ES-I3 (cell line): Measurements from ENCODE around the gene GNAZ.
"Not testable (repeated sequence)": the region's sequence is repeated elsewhere in the genome, so short reads cannot be mapped to it uniquely, and the experiment has no call there.

Source experiments
- H3K36me3 ChIP-seq: 2 replicates; pipeline ENCODE4 v1.6.1; 2013; ENCODE audit warnings: mild to moderate bottlenecking, low read length, control low read depth, moderate library complexity; ENCODE audit not compliant: insufficient read depth
- H3K4me1 ChIP-seq: 2 replicates; pipeline ENCODE4 v1.6.1; 2013; ENCODE audit warnings: mild to moderate bottlenecking, control low read depth, low read length; ENCODE audit not compliant: insufficient read depth
- H3K9ac ChIP-seq: 2 replicates; pipeline ENCODE4 v1.6.1; 2013; ENCODE audit warnings: low read depth, mild to moderate bottlenecking, low read length, moderate library complexity
- H3K9me3 ChIP-seq: 2 replicates; pipeline ENCODE4 v1.6.1; 2013; ENCODE audit warnings: mild to moderate bottlenecking, low read length, moderate library complexity; ENCODE audit not compliant: control insufficient read depth, insufficient read depth

GNAZ gene

GRCh38 chr22:23035557-23036277 is 34.6 kb upstream of the GNAZ start:
- Histone ChIP-seq H3K9ac (no peak overlapping the region), H3K4me1 (no peaks in the 10 kb centered on the region)

GRCh38 chr22:23036684-23037428 is 33.5 kb upstream of the GNAZ start:
- Histone ChIP-seq H3K36me3 (no peaks in the 10 kb centered on the region), H3K9me3 (peaks cover 5% of the 10 kb centered on the region; the same call in 1 of the 2 replicates), H3K9ac (no peak overlapping the region), H3K4me1 (no peaks in the 10 kb centered on the region)

More at GRCh38 chr22:23035557-23036277, 34.6 kb upstream of the GNAZ start:
- peaks cover 9% of the 10 kb centered on the region; the same call in 1 of the 2 replicates for H3K9me3 ChIP-seq
- H3K36me3 ChIP-seq: no peaks in the 10 kb centered on the region

GRCh38 chr22:23037429-23038333 is 32.6 kb upstream of the GNAZ start:
- H3K36me3 ChIP-seq: no peaks in the 10 kb centered on the region
- H3K9me3 ChIP-seq: no peaks in the 10 kb centered on the region
- H3K9ac ChIP-seq: no peak overlapping the region
- H3K4me1 ChIP-seq: no peaks in the 10 kb centered on the region

- no peak overlapping the region for H3K9ac ChIP-seq
- no peaks in the 10 kb centered on the region for H3K9me3 ChIP-seq
- no peaks in the 10 kb centered on the region for H3K4me1 ChIP-seq
- H3K36me3 ChIP-seq: no peaks in the 10 kb centered on the region
These were observed 32.0 kb upstream of the GNAZ start for GRCh38 chr22:23038334-23038642.

DNA sequence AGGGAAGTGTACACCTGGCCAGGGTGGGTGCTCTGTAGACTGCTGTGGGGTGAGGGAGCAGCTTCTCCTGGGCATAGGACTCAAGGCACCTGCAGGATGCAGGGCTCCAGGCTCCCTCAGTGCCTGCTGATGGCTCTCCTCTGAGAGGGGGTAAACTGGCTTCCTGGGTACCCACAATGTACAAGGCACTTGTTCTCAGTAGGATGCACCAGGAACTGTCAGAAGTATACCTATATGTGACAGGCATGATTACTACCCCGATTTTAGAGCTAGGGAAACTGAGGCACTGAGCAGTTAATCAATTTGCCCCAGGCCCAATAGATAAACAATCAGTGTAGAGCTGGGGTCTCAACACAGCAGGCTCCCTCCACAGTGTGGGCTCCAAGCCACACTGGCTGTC is 31.4 kb upstream of the GNAZ start:
- Histone ChIP-seq H3K4me1 (no peaks in the 10 kb centered on the region), H3K9me3 (no peaks in the 10 kb centered on the region), H3K9ac (no peak overlapping the region), H3K36me3 (no peaks in the 10 kb centered on the region)

DNA sequence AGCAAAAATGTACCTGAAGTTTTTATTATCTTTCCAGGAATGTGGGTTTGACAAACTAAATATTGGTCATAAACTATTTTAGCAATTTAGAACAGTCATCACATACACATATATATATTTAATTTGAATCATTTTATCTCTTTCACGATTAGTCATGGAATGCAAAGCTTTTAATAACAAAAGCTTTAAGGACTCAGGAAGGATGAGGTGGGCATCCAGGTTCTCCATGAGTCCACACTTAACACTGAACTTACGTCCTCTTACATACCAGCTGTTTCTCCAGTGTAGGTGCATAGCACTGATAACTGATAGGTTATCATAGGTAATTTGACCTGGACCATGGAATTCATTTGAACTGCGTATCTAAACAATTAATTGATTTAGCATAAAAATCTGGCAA is 28.1 kb upstream of the GNAZ start:
- H3K4me1 ChIP-seq: no peaks in the 10 kb centered on the region; the same call in 1 of the 2 replicates
- no peaks in the 10 kb centered on the region for H3K36me3 ChIP-seq
- no peak overlapping the region for H3K9ac ChIP-seq
- H3K9me3 ChIP-seq: peaks cover 8% of the 10 kb centered on the region; the same call in 1 of the 2 replicates

- H3K9ac ChIP-seq: no peak overlapping the region
- no peaks in the 10 kb centered on the region for H3K36me3 ChIP-seq
- peaks cover 8% of the 10 kb centered on the region; the same call in 1 of the 2 replicates for H3K9me3 ChIP-seq
- no peaks in the 10 kb centered on the region; the same call in 1 of the 2 replicates for H3K4me1 ChIP-seq
These were observed 25.7 kb upstream of the GNAZ start for GRCh38 chr22:23044570-23044969.

DNA sequence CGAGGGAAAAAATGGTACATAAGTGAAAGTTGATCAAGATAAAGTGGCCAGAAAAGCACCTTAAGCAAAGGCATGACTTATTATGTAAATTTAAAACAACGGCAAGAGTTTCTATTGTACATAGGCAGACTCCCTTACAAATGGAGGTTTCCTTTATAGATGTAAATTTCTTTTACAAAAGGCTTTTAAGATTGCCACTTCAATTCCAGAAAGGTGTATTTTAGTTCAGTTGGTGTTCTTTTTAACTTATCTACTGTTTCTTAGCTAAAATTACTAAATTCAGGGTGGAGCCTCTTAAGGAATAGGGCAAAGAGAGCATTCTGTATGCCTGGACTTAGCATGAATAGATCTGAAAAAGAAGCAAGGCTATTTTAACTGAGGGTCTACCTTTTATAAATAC is 24.9 kb upstream of the GNAZ start:
- Histone ChIP-seq H3K36me3 (no peaks in the 10 kb centered on the region), H3K9me3 (peaks cover 8% of the 10 kb centered on the region; the same call in 1 of the 2 replicates), H3K4me1 (no peaks in the 10 kb centered on the region; the same call in 1 of the 2 replicates), H3K9ac (no peak overlapping the region)

DNA sequence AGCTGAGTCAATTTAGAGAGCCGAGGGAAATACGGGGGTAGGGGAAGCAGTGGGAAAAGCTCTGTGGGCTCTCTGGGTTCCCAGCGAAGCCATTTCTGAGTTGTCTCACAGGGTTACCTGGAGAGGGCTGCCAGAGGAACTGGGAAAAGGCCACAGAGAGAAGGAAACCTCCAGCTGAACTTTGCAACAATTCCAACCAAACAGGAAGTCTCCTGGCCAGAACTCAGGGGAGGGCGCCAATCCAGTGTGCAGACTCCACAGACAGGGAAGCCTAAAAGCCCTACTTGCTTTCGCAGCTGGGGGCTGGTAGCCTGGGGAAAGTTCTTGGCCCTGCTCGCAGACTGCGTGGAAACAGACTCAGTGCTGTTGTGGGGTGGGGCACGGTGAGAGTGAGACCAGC is 23.1 kb upstream of the GNAZ start:
- H3K4me1 ChIP-seq: no peaks in the 10 kb centered on the region; the same call in 1 of the 2 replicates
- no peak overlapping the region for H3K9ac ChIP-seq
- no peaks in the 10 kb centered on the region for H3K36me3 ChIP-seq
- peaks cover 8% of the 10 kb centered on the region; the same call in 1 of the 2 replicates for H3K9me3 ChIP-seq

DNA sequence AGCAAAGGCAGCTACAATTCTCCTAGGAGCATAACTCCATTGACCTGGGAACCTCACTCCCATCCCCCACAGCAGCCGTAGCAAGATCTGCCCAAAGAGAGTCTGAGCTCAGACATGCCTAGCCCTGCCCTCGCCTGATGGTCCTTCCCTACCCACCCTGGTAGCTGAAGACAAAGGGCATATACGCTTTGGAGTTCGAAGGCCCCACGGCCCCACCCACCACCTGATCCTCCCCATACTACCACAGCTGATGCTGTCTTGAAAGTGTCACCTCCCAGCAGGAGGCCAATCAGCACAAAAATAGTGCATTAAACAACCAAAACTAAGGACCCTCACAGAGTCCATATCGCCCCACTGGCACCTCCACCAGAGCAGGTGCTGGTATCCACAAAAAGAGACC is 22.6 kb upstream of the GNAZ start:
- H3K36me3 ChIP-seq: no peaks in the 10 kb centered on the region
- no peak overlapping the region for H3K9ac ChIP-seq
- peaks cover 8% of the 10 kb centered on the region; the same call in 1 of the 2 replicates for H3K9me3 ChIP-seq
- H3K4me1 ChIP-seq: no peaks in the 10 kb centered on the region; the same call in 1 of the 2 replicates

DNA sequence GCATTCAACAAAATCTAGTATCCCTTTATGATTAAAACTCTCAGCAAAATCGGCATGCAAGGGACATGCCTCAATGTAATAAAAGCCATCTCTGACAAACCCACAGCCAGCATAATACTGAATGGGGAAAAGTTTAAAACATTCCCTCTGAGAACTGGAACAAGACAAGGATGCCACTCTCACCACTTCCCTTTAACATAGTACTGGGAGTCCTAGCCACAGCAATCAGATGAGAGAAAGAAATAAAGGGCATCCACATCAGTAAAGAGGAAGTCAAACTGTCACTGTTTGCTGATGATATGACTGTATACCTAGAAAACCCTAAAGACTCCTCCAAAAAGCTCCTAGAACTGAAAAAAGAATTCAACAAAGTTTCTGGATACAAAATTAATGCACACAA is 19.8 kb upstream of the GNAZ start:
- H3K9ac ChIP-seq, H3K9me3 ChIP-seq, H3K36me3 ChIP-seq: not testable (repeated sequence)

GRCh38 chr22:23053051-23053707 is 17.1 kb upstream of the GNAZ start:
- Histone ChIP-seq H3K9ac (no peak overlapping the region), H3K9me3 (no peaks in the 10 kb centered on the region), H3K36me3 (no peaks in the 10 kb centered on the region), H3K4me1 (no peaks in the 10 kb centered on the region)

More for the DNA sequence above, 19.8 kb upstream of the GNAZ start:
- not testable (repeated sequence) for H3K4me1 ChIP-seq

DNA sequence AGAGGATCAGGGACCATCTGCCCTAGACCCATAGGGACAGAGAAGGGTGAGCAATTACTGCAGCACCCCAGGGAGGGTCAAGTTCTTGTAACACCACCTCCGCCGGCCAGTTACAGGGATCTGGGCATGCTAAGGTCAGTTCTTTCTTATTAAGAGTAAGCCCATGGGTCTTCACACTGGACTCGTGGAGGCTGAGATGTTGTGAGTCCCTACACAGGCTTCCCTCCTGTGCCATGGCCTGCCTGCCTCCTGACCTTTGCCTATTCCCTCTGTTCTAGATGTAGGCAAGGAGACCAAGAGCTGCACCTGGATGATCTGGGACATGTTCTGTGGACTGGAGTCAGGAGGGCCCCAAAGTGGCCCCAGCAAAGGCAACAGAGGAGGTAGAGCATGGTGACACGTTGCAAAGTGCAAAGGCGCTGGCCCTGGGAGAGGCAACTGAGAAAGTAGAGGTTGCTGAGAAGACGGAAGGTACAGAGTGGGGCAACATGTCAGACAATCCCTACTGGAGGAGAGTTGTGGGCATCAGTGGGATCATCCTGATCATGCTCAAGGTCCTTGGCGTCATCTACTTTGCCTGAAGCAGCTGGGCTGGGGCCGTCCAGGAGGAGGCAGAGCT is 16.3 kb upstream of the GNAZ start:
- Histone ChIP-seq H3K9ac (no peak overlapping the region), H3K4me1 (no peaks in the 10 kb centered on the region), H3K36me3 (no peaks in the 10 kb centered on the region), H3K9me3 (no peaks in the 10 kb centered on the region)
